Panc1 (cell line): ENCODE measurements around the gene BABAM2. TPM values are rescaled to one million over a fixed set of nuclear protein-coding genes. Genes with fewer than 3 reads are reported as not detected.

Experiments
- ATAC-seq: fragments of 200-7000 bp; cut with Tn5 transposase; 2 replicates; pipeline ENCODE4 v1.9.1; 2020; ENCODE audit warnings: mild to moderate bottlenecking, moderate library complexity
- BruUV-seq: library from RNA; stranded (reverse); fragments of 400-500 nt; replicated peaks from 2 replicates; lab custom pipeline; 2021; lab: Mats Ljungman, UMichigan
- CTCF ChIA-PET: fragments of 300-600 bp; sonication (Branson Sonifier 250); formaldehyde crosslinking; loops from one replicate; lab custom pipeline; 2022; ENCODE audit warnings: antibody characterized with exemption; lab: Charles Lee
- POLR2A ChIA-PET: fragments of 300-600 bp; sonication (Branson Sonifier 250); formaldehyde crosslinking; loops from one replicate; lab custom pipeline; 2022; ENCODE audit warnings: antibody characterized with exemption; lab: Charles Lee
- DNase-seq: peaks from one replicate; pipeline ENCODE4 v3.0.0-alpha.2; 2010; ENCODE audit warnings: low read depth, low spot score
- H3K27ac ChIP-seq: 2 replicates; pipeline ENCODE4 v1.5.1; 2011; ENCODE audit warnings: mild to moderate bottlenecking, low read length, inconsistent platforms
- H3K27me3 ChIP-seq: fragments of 200-500 bp; sonication (Bioruptor generic); 2 replicates; pipeline ENCODE4 v1.6.0; 2014; ENCODE audit warnings: low read length, inconsistent platforms; ENCODE audit not compliant: control insufficient read depth, insufficient read depth
- H3K36me3 ChIP-seq: fragments of 200-500 bp; sonication (Bioruptor generic); 2 replicates; pipeline ENCODE4 v1.5.1; 2014; ENCODE audit warnings: inconsistent platforms, mild to moderate bottlenecking, low read length, moderate library complexity; ENCODE audit not compliant: control insufficient read depth, insufficient read depth
- H3K4me1 ChIP-seq: 2 replicates; pipeline ENCODE4 v1.5.1; 2011; ENCODE audit warnings: inconsistent platforms, mild to moderate bottlenecking, low read length, moderate library complexity; ENCODE audit not compliant: control insufficient read depth, insufficient read depth
- H3K4me3 ChIP-seq, 2 experiments: 2 replicates each; pipeline ENCODE4 v1.5.1; 2011 to 2012; ENCODE audit warnings: low read depth in 2 of 2, low read length in 2 of 2, mild to moderate bottlenecking in 2 of 2, inconsistent platforms in 1 of 2, moderate library complexity in 1 of 2
- H3K9me3 ChIP-seq: fragments of 200-500 bp; sonication (Bioruptor generic); 2 replicates; pipeline ENCODE4 v1.5.1; 2014; ENCODE audit warnings: low read depth, mild to moderate bottlenecking, inconsistent platforms, low read length, moderate library complexity; ENCODE audit not compliant: control insufficient read depth, insufficient read depth
- POLR2AphosphoS5 ChIP-seq: IDR thresholded peaks from 2 replicates; pipeline ENCODE4 v1.6.1; 2012; ENCODE audit warnings: mild to moderate bottlenecking, low read depth, low read length, moderate library complexity
- SIN3A ChIP-seq: IDR thresholded peaks from 2 replicates; pipeline ENCODE4 v1.6.1; 2012; ENCODE audit warnings: low read depth, mild to moderate bottlenecking, low read length, moderate library complexity, borderline replicate concordance; ENCODE audit not compliant: insufficient read depth
- TCF7L2 ChIP-seq: IDR thresholded peaks from 2 replicates; pipeline ENCODE4 v1.6.1; 2011; ENCODE audit warnings: mild to moderate bottlenecking, low read depth, low read length, inconsistent platforms
- in situ Hi-C: cut with HindIII; loops from 2 replicates; pipeline ENCODE4 v1.10.0; 2016; ENCODE audit warnings: low sequenced_read_pairs, low pct_unique_long_range_greater_than_20kb
- intact Hi-C: fragments of 100-400 bp; cut with micrococcal nuclease; formaldehyde crosslinking; loops from one replicate; pipeline ENCODE4 v1.10.0; 2022; ENCODE audit not compliant: unreplicated experiment
- total RNA-seq: library from RNA; stranded (reverse); gene quantifications from one replicate; pipeline ENCODE4 v1.2.1, GENCODE V29; 2021; ENCODE audit not compliant: unreplicated experiment
- TF ChIP-seq, protein P1 (sequence below), 2 experiments: IDR thresholded peaks; 2 replicates each; pipeline ENCODE4 v1.6.1; 2011 to 2012; ENCODE audit warnings: low read depth in 2 of 2, control low read depth in 1 of 2, low read length in 1 of 2, mild to moderate bottlenecking in 1 of 2, moderate library complexity in 1 of 2; ENCODE audit not compliant: insufficient read depth in 1 of 2
- TF ChIP-seq, protein P2 (sequence below): fragments of 450-650 bp; IDR thresholded peaks from 2 replicates; pipeline ENCODE4 v1.5.1; 2017; ENCODE audit warnings: mild to moderate bottlenecking

BABAM2 gene
- total RNA-seq, 1 experiment from 2014 or later, result 31.2 TPM

DNA sequence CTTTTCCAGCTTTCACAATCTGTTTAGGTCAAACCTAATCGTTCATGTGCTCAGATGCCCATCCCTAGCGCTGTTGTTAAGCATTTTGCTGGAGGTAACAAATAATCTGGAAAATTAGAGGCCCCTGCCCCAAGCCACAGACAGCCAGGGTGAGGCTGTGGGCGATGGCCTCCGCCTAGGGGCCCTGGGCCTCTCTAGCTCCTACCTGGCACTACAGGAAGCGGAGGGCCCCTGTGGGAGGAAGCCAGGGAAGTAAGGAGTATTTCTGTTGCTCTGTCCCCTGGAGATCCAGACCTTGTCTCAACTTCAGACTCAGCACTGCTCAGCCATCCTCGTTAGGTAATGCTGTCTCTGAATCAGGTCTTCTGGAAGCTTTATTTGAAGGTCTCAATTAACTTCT lies 489.7 kb downstream of the BABAM2 start:
- intact Hi-C loops (no loop called here), in situ Hi-C loops (no loop called here)
- no peak for TF ChIP-seq TCF7L2
- TF ChIP-seq POLR2AphosphoS5, result no peak
- TF ChIP-seq, protein P1, sequence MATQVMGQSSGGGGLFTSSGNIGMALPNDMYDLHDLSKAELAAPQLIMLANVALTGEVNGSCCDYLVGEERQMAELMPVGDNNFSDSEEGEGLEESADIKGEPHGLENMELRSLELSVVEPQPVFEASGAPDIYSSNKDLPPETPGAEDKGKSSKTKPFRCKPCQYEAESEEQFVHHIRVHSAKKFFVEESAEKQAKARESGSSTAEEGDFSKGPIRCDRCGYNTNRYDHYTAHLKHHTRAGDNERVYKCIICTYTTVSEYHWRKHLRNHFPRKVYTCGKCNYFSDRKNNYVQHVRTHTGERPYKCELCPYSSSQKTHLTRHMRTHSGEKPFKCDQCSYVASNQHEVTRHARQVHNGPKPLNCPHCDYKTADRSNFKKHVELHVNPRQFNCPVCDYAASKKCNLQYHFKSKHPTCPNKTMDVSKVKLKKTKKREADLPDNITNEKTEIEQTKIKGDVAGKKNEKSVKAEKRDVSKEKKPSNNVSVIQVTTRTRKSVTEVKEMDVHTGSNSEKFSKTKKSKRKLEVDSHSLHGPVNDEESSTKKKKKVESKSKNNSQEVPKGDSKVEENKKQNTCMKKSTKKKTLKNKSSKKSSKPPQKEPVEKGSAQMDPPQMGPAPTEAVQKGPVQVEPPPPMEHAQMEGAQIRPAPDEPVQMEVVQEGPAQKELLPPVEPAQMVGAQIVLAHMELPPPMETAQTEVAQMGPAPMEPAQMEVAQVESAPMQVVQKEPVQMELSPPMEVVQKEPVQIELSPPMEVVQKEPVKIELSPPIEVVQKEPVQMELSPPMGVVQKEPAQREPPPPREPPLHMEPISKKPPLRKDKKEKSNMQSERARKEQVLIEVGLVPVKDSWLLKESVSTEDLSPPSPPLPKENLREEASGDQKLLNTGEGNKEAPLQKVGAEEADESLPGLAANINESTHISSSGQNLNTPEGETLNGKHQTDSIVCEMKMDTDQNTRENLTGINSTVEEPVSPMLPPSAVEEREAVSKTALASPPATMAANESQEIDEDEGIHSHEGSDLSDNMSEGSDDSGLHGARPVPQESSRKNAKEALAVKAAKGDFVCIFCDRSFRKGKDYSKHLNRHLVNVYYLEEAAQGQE (IDR thresholded peaks at IDR 0.05; ENCODE audit: insufficient read depth in 1 of 2, low read depth in 2 of 2, low read length in 1 of 2), result no peak
- TF ChIP-seq, protein P2, sequence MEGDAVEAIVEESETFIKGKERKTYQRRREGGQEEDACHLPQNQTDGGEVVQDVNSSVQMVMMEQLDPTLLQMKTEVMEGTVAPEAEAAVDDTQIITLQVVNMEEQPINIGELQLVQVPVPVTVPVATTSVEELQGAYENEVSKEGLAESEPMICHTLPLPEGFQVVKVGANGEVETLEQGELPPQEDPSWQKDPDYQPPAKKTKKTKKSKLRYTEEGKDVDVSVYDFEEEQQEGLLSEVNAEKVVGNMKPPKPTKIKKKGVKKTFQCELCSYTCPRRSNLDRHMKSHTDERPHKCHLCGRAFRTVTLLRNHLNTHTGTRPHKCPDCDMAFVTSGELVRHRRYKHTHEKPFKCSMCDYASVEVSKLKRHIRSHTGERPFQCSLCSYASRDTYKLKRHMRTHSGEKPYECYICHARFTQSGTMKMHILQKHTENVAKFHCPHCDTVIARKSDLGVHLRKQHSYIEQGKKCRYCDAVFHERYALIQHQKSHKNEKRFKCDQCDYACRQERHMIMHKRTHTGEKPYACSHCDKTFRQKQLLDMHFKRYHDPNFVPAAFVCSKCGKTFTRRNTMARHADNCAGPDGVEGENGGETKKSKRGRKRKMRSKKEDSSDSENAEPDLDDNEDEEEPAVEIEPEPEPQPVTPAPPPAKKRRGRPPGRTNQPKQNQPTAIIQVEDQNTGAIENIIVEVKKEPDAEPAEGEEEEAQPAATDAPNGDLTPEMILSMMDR, result no peak
- no peak for TF ChIP-seq SIN3A
- H3K27ac ChIP-seq, result no peak overlapping the region
- H3K36me3 ChIP-seq, result no peaks in the 10 kb centered on the region
- no peaks in the 10 kb centered on the region for H3K27me3 ChIP-seq
- ChIA-PET CTCF (no interaction called here), POLR2A (interaction anchor here (0.7 kb wide), 1 partner anchor 88 kb away, joined by 11 read pairs; no protein-coding TSS in a partner anchor)
- no TSS peak for BruUV-seq
- H3K9me3 ChIP-seq, result no peaks in the 10 kb centered on the region
- DNase-seq, result no peak
- no peaks in the 10 kb centered on the region for H3K4me1 ChIP-seq
- ATAC-seq, result no peak
- H3K4me3 ChIP-seq, result no peak overlapping the region

DNA sequence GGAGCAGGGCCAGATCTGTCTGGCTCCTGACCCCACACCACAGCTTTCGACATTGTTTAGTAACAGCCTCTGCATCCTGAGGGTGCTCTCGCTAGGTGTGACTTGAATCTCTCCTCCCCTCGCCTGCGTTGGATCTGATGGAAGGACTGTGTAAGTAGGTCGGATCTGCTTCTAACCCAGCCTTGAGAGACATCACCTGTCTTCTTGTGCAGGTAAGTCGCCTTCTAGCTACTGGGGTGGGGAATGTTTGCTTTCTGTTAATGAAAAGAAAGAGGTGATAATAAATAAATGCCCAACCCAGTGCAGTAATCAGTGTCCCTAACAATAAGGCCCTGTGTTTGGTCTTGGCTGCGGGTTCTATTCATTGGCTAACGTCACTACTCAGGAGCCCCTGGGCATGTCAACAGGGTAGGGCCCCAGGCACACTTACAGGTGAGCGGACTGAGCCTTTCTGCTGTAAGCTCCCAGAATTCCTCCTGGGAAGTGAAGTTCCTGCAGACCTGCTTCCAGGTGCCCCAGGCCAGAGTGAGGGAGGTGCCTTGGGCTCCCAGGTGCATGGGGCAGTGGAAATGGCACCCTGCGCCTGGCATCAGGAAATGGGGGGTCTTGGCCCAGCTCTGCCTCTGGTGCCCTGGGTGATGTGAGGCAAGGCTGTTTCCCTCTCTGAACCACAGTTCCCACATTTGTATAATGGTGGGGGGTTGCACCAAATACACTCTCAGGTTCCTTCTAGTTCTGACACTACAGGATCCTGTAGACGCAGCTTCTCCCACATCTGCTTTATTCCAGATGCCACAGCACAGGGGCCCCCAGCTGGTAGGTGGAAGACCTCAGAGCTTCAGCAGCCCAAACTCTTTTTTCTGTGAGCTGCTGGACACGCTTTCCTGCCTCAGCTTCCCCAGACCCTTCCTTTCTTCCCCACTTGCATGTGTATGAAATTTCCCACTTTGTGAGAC lies 491.0 kb downstream of the BABAM2 start:
- DNase-seq, result no peak
- no peaks in the 10 kb centered on the region for H3K27me3 ChIP-seq
- no peak overlapping the region for H3K27ac ChIP-seq
- intact Hi-C loops (no loop called here), in situ Hi-C loops (no loop called here)
- TF ChIP-seq TCF7L2, result no peak
- TF ChIP-seq POLR2AphosphoS5, result no peak
- no peak for TF ChIP-seq SIN3A
- TF ChIP-seq, protein P1 (IDR thresholded peaks at IDR 0.05; ENCODE audit: insufficient read depth in 1 of 2, low read depth in 2 of 2, low read length in 1 of 2), result no peak
- TF ChIP-seq, protein P2, result no peak
- no peaks in the 10 kb centered on the region for H3K36me3 ChIP-seq
- POLR2A ChIA-PET, result interaction anchor here (0.5 kb wide), 1 partner anchor 498 kb away, joined by 3 read pairs; no protein-coding TSS in a partner anchor
- no peaks in the 10 kb centered on the region for H3K9me3 ChIP-seq
- CTCF ChIA-PET, result no interaction called here
- no peak overlapping the region for H3K4me3 ChIP-seq
- H3K4me1 ChIP-seq, result no peaks in the 10 kb centered on the region
- no TSS peak for BruUV-seq
- ATAC-seq, result no peak
